Ovary (tissue), 9 donors: Measurements from ENCODE around the gene KRTAP12-3. TPM values are rescaled to one million over a fixed set of nuclear protein-coding genes. Genes with fewer than 3 reads are reported as not detected.
"Not testable (repeated sequence)": the region's sequence is repeated elsewhere in the genome, so short reads cannot be mapped to it uniquely, and the experiment has no call there.

Experiments
- DNase-seq, 5 donors: peaks; one replicate each; pipeline ENCODE4 v3.0.0-alpha.2; 2019 to 2020
- H3K27ac ChIP-seq, 2 donors: fragments of 200-600 bp; one replicate each; pipeline versions ENCODE4 v1.5.1 to v1.8.0; 2019 to 2022
- H3K27me3 ChIP-seq: fragments of 200-600 bp; one replicate; pipeline ENCODE4 v1.8.0; 2022
- H3K36me3 ChIP-seq: fragments of 200-600 bp; sonication (generic); one replicate; pipeline ENCODE4 v1.5.1; 2019
- H3K4me1 ChIP-seq: one replicate; pipeline ENCODE4 v1.8.1; 2013; ENCODE audit warnings: mild to moderate bottlenecking, moderate library complexity; ENCODE audit not compliant: insufficient read depth
- H3K4me3 ChIP-seq: fragments of 200-600 bp; sonication (generic); one replicate; pipeline ENCODE4 v1.5.1; 2017
- H3K9me3 ChIP-seq, 2 donors: fragments of 200-600 bp in 1 of 2; sonication (generic) in 1 of 2; one replicate each; pipeline versions ENCODE4 v1.5.1 to v1.8.1; 2013 to 2019; ENCODE audit warnings: mild to moderate bottlenecking in 1 of 2, moderate library complexity in 1 of 2
- EP300 ChIP-seq: sonication (generic); formaldehyde crosslinking; IDR thresholded peaks from one replicate; pipeline ENCODE4 v1.6.1; 2017; ENCODE audit warnings: antibody characterized with exemption
- POLR2A ChIP-seq: fragments of 450-650 bp; IDR thresholded peaks from one replicate; pipeline ENCODE4 v1.6.1; 2017; ENCODE audit warnings: antibody characterized with exemption, mild to moderate bottlenecking, moderate library complexity
- WGBS, 3 donors: extraction: QIAGEN DNeasy Blood & Tissue Kit in 1 of 3; methylation state at CpG; one replicate each; pipeline versions ENCODE4 v1.1.5 to v1.1.7; 2013 to 2017; 5-methylcytosine and 5-hydroxymethylcytosine counted together
- intact Hi-C, 4 donors: fragments of 100-400 bp; cut with DNase I; formaldehyde crosslinking; loops; one replicate each; pipeline versions ENCODE4 v1.11.0 to v1.15.1; 2022 to 2023
- polyA plus RNA-seq, 2 donors: library from polyadenylated mRNA; stranded (reverse); fragments of 200-250 nt in 1 of 2; fragments of 350-450 nt in 1 of 2; fragmentation: Illumina TruSeq in 1 of 2; extraction: RNeasy Lipid Tissue Mini Kit (QIAGEN cat#74804) in 1 of 2; gene quantifications; one replicate each; pipeline ENCODE4 v1.2.3, GENCODE V29; 2013 to 2014
- total RNA-seq, 7 donors: library from RNA; depleted of rRNA in 2 of 7; stranded (reverse); fragments of >200 nt in 2 of 7; fragmentation: NEBNext Ultra II Directional in 3 of 7; extraction: Animal tissue kit (Norgen Biotek cat#: 25700) in 3 of 7; gene quantifications; one replicate each; pipeline versions ENCODE4 v1.1.0 to v1.2.4, GENCODE V29; 2016 to 2023
- TF ChIP-seq, protein P1 (sequence below), 3 donors: fragments of 450-650 bp in 2 of 3; fragments of 200-600 bp in 1 of 3; IDR thresholded peaks; one replicate each; pipeline versions ENCODE4 v1.5.1 to v1.8.0; 2016 to 2022; ENCODE audit warnings: antibody characterized with exemption in 3 of 3, mild to moderate bottlenecking in 1 of 3
- donor health status: DM: no; HTN: no; CAD: no; lungs with moderate emphysema.
- donor health status: DM: no; HTN: no; CAD: no.
- donor health status: Bipolar disorder and iron deficiency.
- donor health status: DM: yes; HTN: yes; CAD: no.
- donor health status: DM: no; HTN: no; CAD: no.
- donor health status: DM: yes; HTN: yes; CAD: no.

The KRTAP12-3 gene
- total and polyA plus RNA-seq, 9 donors: not detected

GRCh38 chr21:44658541-44658910, 794 bp downstream of the KRTAP12-3 start:
- WGBS, 3 donors: 73 to 83% (median 76%) methylated on average over 5 of the region's 5 CpGs
- no peaks in the 10 kb centered on the region for H3K9me3 ChIP-seq
- H3K4me1 ChIP-seq: no peaks in the 10 kb centered on the region
- H3K27ac ChIP-seq: no peak overlapping the region
- H3K27me3 ChIP-seq: no peaks in the 10 kb centered on the region
- no peaks in the 10 kb centered on the region for H3K36me3 ChIP-seq
- intact Hi-C loops: no loop called here
- no peak overlapping the region for H3K4me3 ChIP-seq
- DNase-seq: no peak
- TF ChIP-seq, protein P1, sequence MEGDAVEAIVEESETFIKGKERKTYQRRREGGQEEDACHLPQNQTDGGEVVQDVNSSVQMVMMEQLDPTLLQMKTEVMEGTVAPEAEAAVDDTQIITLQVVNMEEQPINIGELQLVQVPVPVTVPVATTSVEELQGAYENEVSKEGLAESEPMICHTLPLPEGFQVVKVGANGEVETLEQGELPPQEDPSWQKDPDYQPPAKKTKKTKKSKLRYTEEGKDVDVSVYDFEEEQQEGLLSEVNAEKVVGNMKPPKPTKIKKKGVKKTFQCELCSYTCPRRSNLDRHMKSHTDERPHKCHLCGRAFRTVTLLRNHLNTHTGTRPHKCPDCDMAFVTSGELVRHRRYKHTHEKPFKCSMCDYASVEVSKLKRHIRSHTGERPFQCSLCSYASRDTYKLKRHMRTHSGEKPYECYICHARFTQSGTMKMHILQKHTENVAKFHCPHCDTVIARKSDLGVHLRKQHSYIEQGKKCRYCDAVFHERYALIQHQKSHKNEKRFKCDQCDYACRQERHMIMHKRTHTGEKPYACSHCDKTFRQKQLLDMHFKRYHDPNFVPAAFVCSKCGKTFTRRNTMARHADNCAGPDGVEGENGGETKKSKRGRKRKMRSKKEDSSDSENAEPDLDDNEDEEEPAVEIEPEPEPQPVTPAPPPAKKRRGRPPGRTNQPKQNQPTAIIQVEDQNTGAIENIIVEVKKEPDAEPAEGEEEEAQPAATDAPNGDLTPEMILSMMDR (IDR thresholded peaks at IDR 0.05): no peak
- no peak for TF ChIP-seq EP300
- no peak for TF ChIP-seq POLR2A

DNA sequence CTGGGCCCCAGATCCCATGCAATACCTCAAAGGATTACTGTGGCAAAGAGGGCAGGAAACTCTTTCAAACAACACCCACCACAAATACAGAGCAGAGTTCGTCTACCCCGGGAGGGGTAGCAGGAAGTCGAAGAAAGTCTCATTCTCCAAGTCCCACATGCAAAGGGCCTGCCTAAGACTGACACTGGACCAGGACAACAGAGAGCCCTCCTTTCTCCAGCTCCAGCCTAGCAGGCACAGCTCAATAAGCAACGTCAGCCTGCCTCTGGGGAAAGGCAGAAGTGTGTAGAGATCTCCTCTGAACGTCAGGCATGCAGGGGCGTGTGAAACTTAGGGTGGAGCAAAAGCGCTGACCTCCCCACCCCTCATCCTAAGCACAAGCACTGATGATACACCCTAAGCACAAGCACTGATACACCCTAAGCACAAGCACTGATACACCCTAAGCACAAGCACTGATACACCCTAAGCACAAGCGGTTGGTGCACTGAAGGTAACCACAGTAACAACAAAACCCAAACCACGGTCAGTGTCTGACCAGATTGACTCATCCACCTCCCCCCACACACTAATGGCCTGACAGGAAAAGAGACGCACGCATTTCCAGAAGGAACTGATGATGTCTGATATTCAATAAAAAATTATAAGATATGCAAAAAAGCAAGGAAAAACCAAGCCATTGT, 1.3 kb downstream of the KRTAP12-3 start:
- 47 to 62% (median 50%) methylated on average over 11 of the region's 11 CpGs for WGBS, 3 donors
- intact Hi-C loops: no loop called here
- Histone ChIP-seq H3K4me3 (no peak overlapping the region), H3K4me1 (no peaks in the 10 kb centered on the region), H3K27ac (no peak overlapping the region), H3K36me3 (no peaks in the 10 kb centered on the region), H3K27me3 (no peaks in the 10 kb centered on the region), H3K9me3 (no peaks in the 10 kb centered on the region)
- no peak for DNase-seq
- no peak for TF ChIP-seq EP300
- TF ChIP-seq, protein P1 (IDR thresholded peaks at IDR 0.05): no peak
- no peak for TF ChIP-seq POLR2A

DNA sequence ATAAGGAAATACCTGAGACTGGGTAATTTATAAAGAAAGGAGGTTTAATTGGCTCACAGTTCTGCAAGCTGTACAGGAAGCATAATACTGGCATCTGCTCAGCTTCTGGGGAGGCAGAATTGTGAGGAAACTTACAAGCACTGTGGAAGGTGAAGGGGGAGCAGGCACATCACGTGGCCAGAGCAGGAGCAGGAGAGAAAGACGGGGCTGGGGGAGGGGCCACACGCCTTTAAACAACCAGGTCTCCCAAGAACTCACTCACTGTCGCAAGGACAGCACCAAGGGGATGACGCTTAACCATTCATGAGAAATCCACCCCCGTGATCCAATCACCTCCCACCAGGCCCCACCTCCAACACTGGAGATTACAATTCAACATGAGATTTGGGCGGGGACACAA, 3.8 kb downstream of the KRTAP12-3 start:
- H3K36me3 ChIP-seq, H3K4me3 ChIP-seq, H3K27ac ChIP-seq, H3K27me3 ChIP-seq, DNase-seq, H3K9me3 ChIP-seq, intact Hi-C loops, H3K4me1 ChIP-seq: not testable (repeated sequence)
- 42 to 50% (median 47%) methylated on average over 7 of the region's 7 CpGs for WGBS, 3 donors

DNA sequence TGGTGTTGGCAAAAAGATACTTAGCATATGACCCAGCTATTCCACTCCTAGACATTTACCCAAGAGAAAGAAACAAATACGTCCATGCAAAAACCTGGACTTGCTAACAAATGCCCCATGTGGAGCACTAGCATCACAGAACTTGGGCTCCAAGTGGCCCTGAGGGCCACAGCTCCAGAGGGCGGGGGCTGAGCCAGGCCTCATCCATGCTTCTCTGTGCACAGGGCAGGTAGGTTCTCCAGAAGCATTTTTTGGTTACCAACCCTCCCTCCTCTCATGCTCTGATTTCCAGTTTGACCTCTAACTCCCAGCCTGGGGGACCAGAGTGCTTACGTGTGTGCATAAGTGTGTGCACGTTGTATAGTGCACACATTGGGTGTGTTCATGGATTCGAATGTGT, 7.0 kb downstream of the KRTAP12-3 start:
- intact Hi-C loops: no loop called here

More for the DNA sequence above, 7.0 kb downstream of the KRTAP12-3 start:
- Histone ChIP-seq H3K4me3 (no peak overlapping the region), H3K27me3 (no peaks in the 10 kb centered on the region), H3K9me3 (no peaks in the 10 kb centered on the region), H3K27ac (no peak overlapping the region), H3K4me1 (no peaks in the 10 kb centered on the region), H3K36me3 (no peaks in the 10 kb centered on the region)
- TF ChIP-seq, protein P1 (IDR thresholded peaks at IDR 0.05): no peak
- DNase-seq: no peak
- 76 to 78% (median 77%) methylated on average over 5 of the region's 5 CpGs for WGBS, 3 donors
